ENCODE results near the gene ARHGAP5. TPM values are rescaled to one million over a fixed set of nuclear protein-coding genes. Genes with fewer than 3 reads are reported as not detected.
"Not testable (repeated sequence)": the region's sequence is repeated elsewhere in the genome, so short reads cannot be mapped to it uniquely, and the experiment has no call there.

ARHGAP5 gene
- total RNA-seq, 1 donor: 21.5 TPM

DNA sequence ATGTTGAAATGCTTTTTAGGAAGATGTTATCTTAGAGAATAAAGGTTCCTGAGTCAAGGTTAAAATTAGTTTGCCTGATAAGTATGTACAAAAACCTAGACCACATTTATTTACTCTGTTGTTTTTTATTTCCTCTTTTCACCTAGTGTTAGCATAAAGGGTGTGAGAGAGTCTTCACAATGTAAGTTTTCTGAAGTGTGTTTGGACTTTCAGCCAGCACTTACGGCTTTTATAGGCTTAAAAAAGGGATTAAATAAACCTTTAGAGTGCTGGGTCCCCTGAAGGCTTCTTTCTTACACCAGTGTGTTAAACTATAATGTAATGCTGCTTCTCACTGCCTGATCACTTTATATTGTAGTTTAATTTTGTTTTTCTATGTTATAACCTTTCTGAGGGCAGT is 27.2 kb downstream of the ARHGAP5 start:
- peak in 1 of 3 donors; percentile 10 for DNase-seq (ENCODE audit: low read depth in 2 of 3, low spot score in 2 of 3)

DNA sequence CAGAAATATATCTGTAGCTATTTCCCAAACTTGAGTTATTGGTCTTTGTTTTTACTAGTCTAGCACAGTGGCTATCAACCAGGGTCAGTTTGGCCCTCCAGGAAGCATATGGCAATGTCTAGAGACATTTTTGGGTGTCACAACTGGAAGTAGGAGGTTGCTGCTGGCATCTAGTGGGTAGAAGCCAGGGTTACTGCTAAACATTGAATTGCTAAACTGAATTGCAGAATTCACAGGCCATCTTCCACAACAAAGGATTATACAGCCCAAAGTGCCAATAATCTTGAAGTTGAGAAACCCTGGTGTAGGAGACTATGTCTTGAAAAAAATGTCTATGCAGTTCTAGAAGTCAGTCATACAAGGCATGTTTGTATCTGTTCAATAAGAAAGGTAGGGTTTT is 27.7 kb downstream of the ARHGAP5 start:
- DNase-seq (ENCODE audit: low read depth in 2 of 3, low spot score in 2 of 3): peak in 1 of 3 donors; percentile 57

DNA sequence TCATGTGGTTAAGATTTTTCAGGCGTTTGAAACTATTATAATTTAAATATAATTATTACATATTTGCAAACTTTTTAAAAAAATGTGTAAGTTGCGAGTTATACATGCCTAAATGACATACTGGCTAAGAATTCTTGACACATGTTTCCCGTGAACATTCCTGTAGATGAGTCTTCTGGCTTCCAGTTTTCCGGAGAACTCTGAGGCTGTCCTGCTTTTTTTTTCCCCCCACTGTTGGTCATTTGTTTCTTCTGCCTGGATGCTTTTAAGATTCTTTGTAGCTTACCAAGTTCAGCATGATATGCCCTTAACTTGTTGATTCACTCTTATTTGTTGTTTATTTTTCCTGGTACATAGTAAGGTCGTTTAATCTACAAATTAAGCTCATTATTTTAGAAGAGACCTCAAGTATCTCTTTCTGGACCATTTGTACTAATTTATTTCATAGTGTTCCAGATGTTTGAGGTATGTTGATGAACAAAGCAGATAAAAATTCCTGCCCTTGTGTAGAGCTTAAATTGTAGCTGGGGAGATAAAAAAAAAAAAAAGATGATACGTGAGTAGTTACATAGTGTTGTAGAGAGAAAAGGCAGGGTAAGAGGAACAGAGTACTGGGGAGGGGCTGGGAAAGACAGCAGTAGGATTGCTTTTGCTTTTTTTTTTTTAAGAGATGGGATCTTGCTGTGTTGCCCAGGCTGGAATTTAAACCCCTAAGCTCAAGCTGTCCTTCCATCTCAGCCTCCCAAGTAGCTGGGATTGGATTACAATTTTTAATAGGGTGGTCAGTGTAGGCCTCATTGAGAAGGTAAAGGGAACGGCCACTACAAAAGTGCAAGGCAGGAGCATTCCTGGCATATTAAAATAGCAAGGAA is 32.8 kb downstream of the ARHGAP5 start:
- no peak for DNase-seq (ENCODE audit: low read depth in 2 of 3, low spot score in 2 of 3)

DNA sequence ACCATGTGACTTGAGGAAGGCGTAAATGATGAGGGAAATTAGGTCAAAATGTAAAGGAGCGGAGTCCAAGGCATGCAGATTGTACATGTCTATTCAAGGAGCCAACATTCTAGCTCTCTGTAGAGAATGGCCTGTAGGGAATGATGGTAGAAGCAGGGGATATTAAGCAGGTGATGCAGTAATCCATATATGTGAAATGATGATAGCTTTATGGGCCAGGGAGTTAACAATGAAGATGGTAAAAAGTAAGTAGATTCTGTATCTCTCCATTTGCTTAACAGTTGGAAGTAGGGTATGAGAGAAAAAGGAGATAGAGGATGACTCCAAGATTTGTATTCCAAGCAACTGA is 33.4 kb downstream of the ARHGAP5 start:
- no peak for DNase-seq (ENCODE audit: low read depth in 2 of 3, low spot score in 2 of 3)

DNA sequence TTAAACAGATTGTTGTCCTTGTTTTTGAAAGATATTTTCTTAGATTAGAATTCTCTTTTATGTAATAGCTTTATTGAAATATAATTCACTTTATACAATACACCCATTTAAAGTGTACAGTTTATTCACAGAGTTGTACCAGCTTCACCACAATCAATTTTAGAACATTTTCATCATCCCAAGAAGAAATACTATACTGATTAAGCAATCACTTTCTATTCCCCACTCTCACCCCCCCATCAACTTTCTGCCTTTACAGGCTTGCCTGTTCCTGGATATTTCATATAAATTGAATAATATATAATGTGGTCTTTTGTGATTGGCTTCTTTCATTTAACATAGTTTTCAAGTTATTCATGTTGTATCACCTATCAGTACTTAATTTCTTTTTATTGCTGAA is 44.4 kb downstream of the ARHGAP5 start:
- DNase-seq (ENCODE audit: low read depth in 2 of 3, low spot score in 2 of 3): no peak

DNA sequence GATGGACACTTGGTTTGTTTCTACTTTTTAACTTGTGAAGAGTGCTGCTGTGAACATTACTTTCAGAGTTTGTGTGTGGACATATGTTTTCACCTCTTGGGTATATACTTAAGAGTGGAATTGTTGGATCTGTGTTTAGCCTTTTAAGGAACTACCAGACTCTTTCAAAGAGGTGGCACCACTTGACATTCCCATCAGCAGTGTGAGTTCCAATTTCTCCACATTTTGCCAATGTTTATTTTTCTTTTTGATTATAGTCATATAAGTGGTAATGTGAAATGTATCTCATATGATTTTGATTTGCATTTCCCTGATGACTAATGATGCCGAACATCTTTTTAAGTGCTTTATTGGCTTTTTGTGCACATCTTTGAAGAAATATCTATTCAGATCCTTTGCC is 44.8 kb downstream of the ARHGAP5 start:
- DNase-seq (ENCODE audit: low read depth in 2 of 3, low spot score in 2 of 3): no peak

DNA sequence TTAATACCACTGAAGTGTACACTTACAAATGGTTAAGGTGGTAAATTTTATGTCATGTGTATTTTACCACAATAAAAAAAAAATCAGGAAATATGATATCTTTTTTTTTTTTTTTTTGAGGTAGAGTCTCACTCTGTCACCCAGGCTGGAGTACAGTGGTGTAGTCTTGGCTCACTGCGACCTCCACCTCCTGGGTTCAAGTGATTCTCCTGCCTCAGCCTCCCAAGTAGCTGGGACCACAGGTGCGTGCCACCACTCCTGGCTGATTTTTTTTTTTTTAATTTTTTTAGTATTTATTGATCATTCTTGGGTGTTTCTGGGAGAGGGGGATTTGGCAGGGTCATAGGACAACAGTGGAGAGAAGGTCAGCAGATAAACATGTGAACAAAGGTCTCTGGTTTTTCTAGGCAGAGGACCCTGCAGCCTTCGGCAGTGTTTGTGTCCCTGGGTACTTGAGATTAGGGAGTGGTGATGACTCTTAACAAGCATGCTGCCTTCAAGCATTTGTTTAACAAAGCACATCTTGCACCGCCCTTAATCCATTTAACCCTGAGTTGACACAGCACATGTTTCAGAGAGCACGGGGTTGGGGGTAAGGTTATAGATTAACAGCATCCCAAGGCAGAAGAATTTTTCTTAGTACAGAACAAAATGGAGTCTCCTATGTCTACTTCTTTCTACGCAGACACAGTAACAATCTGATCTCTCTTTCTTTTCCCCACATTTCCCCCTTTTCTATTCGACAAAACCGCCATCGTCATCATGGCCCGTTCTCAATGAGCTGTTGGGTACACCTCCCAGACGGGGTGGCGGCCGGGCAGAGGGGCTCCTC is 50.0 kb downstream of the ARHGAP5 start:
- not testable (repeated sequence) for DNase-seq (ENCODE audit: low read depth in 2 of 3, low spot score in 2 of 3)

DNA sequence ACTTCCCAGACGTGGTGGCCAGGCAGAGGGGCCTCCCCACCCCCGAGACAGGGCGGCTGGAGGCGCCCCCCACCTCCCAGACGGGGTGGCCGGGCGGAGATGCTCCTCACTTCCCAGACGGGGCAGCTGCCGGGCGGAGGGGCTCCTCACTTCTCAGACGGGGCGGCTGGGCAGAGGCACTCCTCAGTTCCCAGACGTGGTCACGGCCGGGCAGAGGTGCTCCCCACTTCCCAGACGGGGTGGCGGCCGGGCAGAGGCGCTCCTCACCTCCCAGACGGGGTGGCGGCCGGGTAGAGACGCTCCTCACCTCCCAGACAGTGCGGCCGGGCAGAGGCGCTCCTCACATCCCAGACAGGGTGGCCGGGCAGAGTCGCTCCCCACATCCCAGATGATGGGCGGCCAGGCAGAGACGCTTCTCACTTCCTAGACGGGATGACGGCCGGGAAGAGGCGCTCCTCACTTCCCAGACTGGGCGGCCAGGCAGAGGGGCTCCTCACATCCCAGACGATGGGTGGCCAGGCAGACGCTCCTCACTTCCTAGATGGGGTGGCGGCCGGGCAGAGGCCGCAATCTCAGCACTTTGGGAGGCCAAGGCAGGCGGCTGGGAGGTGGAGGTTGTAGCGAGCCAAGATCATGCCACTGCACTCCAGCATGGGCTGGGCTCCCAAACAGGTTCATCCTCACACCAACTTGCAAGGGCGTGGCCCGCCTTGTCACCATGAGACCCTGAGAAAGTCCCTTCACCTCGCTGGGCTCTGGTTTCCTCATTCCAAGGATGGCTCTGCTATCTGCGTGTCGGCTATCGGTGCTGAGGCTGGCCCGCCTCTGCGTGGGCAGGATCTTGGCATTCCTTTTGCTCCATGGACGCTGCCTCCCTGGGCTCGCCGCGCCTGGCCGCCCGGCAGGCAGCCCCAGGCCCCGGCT is 50.9 kb downstream of the ARHGAP5 start:
- not testable (repeated sequence) for DNase-seq (ENCODE audit: low read depth in 2 of 3, low spot score in 2 of 3)

DNA sequence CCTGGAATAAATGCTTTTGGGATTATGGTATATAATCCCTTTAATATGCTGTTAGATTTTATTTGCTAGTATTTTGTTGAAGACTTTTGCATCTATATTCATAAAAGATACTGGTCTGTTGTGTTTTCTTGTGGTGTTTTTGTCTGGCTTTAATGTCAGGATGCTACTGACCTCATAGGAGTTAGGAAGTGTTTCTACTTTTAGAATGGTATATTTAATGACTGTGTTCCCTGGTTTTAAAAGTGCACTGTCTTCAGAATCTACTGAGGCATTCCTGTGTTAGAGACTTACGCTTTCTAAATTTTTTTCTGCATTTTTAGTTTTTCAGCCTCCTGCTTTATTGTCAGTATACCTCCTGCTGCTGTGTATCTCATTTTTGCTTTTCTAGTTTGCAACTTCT is 51.6 kb downstream of the ARHGAP5 start:
- no peak for DNase-seq (ENCODE audit: low read depth in 2 of 3, low spot score in 2 of 3)

DNA sequence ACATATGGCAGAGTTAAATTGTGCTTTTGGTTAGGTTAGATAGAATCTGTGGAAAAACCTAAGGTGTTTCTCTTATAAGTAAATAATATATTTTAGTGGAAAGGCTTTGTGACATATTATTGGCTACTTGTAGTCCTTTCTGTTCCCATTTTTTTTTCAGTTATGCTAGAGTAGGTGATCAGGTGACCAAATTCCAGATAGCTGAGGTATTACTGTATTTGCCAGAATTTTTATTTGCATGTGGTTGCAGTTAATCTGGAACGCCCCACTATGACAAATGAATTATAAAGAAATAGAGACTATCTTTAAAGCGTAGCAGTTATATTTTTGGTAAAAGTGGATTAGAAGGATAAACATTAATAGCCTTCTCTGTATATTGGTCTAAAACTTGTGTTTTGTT is 52.0 kb downstream of the ARHGAP5 start:
- no peak for DNase-seq (ENCODE audit: low read depth in 2 of 3, low spot score in 2 of 3)

DNA sequence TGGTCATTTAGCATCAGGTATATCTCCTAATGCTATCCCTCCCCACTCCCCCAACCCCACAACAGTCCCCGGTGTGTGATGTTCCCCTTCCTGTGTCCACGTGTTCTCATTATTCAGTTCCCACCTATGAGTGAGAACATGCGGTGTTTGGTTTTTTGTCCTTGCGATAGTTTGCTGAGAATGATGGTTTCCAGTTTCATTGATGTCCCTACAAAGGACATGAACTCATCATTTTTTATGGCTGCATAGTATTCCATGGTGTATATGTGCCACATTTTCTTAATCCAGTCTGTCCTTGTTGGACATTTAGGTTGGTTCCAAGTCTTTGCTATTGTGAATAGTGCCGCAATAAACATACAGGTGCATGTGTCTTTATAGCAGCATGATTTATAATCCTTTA is 54.6 kb downstream of the ARHGAP5 start:
- not testable (repeated sequence) for DNase-seq (ENCODE audit: low read depth in 2 of 3, low spot score in 2 of 3)

DNA sequence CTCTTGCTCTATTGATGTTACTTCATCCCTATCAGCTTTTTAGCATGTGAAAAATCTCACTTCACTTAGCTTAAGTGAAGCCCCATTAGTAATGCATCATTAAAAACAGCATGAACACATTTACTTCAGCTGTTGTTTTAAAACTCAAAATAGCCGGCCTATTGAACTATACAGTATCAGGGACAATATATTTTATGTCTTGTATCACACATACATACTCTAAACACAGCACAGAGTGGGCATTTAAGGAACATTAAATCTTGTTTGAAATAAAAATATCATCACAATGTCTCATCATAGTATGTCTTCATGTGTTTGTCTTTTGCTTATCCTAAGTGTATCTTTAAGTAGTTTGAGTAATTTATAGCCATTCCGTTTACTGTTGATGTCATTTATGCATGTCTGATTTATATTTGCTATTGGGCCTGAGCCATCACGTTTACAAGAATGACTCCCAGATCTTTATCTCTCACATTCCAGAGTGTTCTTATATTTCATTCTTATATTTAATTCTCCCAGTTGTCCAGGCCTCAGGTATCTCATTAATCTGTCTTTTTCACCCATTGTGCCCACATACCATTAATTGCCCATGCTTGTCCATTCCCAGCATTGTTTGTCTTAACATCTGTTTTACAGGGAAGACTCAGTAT is 57.5 kb downstream of the ARHGAP5 start:
- DNase-seq (ENCODE audit: low read depth in 2 of 3, low spot score in 2 of 3): no peak

DNA sequence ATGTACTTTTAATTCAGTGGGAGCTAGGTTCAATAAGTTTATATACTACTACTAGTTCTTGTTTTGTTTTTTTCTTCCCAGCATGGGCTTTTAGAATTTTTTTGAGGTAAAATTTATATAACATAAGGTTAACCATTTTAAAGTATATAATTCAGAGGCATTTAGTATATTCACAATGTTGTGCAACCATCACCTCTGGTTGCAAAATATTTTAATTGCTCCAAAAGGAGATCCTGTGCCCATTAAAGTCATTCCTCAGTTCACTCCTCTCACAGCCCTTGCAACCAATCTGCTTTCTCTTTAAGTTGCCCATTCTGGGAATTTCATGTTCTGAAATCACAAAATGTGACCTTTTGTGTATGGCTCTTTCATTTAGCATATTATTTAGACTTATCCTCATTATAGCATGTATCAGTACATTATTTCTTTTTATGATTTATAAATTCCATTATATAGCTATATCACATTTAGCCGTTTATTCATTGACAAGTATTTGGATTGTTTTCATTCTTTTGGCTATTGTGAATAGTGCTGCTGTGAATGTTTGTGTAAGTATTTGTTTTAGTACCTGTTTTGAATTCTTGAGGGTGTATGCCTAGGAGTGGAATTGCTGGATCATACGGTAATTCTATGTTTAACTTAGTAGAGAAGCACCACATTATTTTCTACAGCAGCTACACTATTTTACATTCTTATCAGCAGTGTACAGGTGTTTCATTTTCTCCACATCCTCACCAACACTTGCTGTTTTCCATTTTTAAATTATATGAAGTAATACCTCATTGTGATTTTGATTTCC is 59.1 kb downstream of the ARHGAP5 start:
- no peak for DNase-seq (ENCODE audit: low read depth in 2 of 3, low spot score in 2 of 3)

DNA sequence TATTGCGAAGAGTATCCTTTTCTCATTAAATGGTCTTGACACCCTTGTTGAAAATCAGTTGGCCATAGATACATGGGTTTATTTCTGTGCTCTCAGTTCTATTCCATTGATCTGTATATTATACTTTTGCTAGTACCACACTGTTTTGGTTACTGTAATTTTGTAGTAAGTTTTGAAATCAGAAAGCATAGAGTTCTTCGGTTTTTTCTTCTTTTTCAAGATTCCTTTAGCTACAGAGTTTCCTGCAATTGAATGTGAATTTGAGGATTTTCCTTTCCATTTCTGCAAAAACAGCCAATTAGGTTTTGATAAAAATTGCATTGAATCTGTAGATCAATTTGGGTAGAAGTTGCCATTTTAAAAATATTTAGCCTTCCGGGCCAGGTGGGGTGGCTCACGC is 60.2 kb downstream of the ARHGAP5 start:
- no peak for DNase-seq (ENCODE audit: low read depth in 2 of 3, low spot score in 2 of 3)

DNA sequence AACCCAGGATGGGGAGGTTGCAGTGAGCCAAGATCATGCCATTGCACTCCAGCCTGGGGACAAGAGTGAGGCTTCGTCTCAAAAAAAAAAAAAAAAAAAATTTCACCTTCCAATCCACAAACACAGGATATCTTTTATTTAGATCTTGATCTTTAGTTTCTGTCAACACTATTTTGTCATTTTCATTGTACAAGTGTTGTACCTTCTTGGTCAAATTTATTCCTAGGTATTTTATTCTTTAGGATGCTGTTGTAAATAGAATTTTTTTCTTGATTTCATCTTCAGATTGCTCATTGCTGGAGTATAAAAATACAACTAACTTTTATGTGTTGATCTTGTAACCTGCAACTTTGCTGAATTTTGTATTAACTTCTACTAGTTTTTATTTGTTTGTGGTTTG is 60.8 kb downstream of the ARHGAP5 start:
- peak in 2 of 3 donors; percentile 2 to 28 for DNase-seq (ENCODE audit: low read depth in 2 of 3, low spot score in 2 of 3)

DNA sequence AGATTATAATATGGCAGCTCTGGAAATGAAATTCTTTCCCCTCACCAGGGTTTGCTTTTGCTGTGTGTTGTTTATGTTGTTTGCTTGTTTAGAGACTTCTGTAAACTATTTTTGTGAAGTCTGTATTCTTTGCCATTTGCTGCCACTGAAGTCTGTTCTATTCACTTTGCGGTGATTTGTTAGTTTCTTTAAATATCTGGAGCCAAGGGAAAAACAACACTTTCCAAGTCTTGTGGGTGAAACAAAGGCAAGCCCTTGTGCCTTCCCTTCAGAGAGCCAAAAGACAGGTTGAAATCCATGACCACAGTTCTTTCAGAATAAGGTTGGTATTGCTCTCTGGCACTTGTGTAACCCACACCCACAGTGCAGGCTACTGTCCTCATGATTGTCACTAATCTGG is 65.2 kb downstream of the ARHGAP5 start:
- DNase-seq (ENCODE audit: low read depth in 2 of 3, low spot score in 2 of 3): no peak

DNA sequence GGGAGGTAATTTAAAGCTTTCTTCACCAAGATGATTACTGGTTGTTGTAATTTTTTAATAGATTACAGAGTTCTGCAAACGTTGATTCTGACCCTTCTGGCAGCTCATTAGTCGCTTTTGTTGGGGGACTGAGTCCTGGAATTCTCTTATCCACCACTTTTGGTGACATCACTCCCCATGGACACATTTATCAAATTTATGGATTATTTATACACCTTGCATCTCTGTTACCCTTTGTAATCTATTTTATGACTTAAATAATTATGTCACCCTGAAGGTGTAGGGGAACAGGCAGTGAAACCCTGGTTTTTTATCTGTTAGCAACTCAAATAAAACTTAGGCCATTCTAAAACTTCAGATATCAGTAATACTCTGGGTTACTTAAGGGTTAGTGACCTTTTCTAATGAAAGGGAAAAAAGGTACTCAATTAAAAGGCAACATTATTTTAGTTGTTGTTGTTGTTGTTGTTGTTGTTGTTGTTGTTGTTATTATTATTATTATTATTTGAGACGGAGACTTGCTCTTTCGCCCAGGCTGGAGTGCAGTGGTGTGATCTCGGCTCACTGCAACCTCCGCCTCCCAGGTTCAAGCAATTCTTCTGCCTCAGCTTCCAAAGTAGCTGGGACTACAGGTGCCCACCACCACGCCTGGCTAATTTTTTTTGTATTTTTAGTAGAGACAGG is 65.8 kb downstream of the ARHGAP5 start:
- DNase-seq (ENCODE audit: low read depth in 2 of 3, low spot score in 2 of 3): no peak

DNA sequence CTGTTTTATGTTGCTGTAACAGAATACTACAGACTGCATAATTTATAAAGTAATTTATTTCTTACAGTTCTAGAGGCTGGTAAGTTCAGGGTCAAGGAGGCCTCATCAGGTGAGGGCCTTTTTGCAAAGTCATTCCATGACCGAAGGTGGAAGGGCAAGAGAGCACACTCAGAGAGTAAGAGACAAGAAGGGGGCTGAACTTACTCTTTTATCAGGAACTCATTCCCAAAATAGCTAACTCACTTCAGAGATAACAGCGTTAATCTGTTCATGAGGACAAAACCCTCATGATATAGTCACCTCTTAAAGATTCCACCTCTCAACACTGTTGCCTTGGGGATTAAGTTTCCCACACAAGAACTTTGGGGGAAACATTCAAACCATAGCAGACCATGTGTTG is 73.3 kb downstream of the ARHGAP5 start:
- DNase-seq (ENCODE audit: low read depth in 2 of 3, low spot score in 2 of 3): no peak

DNA sequence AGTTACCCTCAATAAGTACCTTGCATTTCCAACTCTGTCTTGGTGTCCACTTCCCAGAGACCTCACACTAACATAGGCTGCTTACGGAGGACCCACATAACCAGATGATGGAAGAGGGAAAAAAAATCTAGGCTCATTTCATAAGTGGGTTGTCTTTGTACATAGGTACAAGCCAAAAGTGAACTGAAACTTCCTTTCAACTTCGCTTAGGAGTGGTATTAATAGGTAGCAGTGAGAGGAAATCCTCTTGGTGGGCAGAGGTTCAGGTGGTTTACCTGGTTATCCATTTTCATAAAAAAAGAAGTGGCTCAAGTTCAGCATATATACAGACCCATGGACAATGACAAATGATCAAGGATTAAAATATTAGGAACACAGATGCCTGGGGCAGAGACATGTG is 88.9 kb downstream of the ARHGAP5 start:
- DNase-seq (ENCODE audit: low read depth in 2 of 3, low spot score in 2 of 3): no peak

Data from hematopoietic multipotent progenitor cell (in vitro differentiated cells).